K562 (cell line): ENCODE data around the gene RTBDN. TPM values are rescaled to one million over a fixed set of nuclear protein-coding genes. Genes with fewer than 3 reads are reported as not detected.
A peak's percentile ranks its signal among the peaks of the same experiment; 100 is the strongest.

Source experiments
- ATAC-seq: fragments of 200-7000 bp; cut with Tn5 transposase; 3 replicates; pipeline ENCODE4 v1.9.1; 2020; ENCODE audit warnings: moderate library complexity
- BruUV-seq: library from RNA; stranded (reverse); fragments of 400-500 nt; replicated peaks from 2 replicates; lab custom pipeline; 2021; lab: Mats Ljungman, UMichigan
- CTCF ChIA-PET: fragments of 300-600 bp; formaldehyde crosslinking; extraction: SDS; loops from one replicate; lab custom pipeline; 2021; ENCODE audit warnings: low intra/inter-chr PET ratio; lab: Yijun Ruan, JAX
- POLR2A ChIA-PET: fragments of 300-600, 350-650 bp; sonication (Branson Sonifier 250); formaldehyde crosslinking; extraction: SDS; loops from one replicate; lab custom pipeline; 2021; ENCODE audit warnings: antibody characterized with exemption, inconsistent platforms; lab: Yijun Ruan, JAX
- DNase-seq, 4 experiments: peaks; one replicate each; pipeline versions ENCODE4 v3.0.0 to v3.0.0-alpha.2; 2011 to 2018; ENCODE audit warnings: low spot score in 3 of 4, mixed read lengths in 3 of 4; ENCODE audit errors: extremely low read depth in 1 of 4
- FAIRE-seq: peaks from 2 replicates; lab custom pipeline; 2011; peaks lifted over from hg19 to GRCh38; lab: Jason Lieb, UNC
- H2AFZ ChIP-seq: 2 replicates; pipeline ENCODE4 v1.6.0; 2011; ENCODE audit warnings: low read depth, low read length, control low read depth, inconsistent platforms
- H3K27ac ChIP-seq: fragments of 200-600 bp; 3 replicates; pipeline ENCODE4 v1.8.0; 2011; ENCODE audit warnings: low read depth, mild to moderate bottlenecking, control low read depth, inconsistent platforms, low read length, moderate library complexity, mixed read lengths; ENCODE audit errors: extremely low read depth
- H3K27me3 ChIP-seq, 2 experiments: fragments of 300-600 bp in 1 of 2; 2 replicates in 1 of 2; 3 replicates in 1 of 2; pipeline versions ENCODE4 v1.6.0 to v1.8.0; 2011; ENCODE audit warnings: inconsistent platforms in 2 of 2, low read length in 2 of 2, mild to moderate bottlenecking in 1 of 2, mixed read lengths in 1 of 2, moderate library complexity in 1 of 2; ENCODE audit not compliant: control insufficient read depth in 2 of 2, insufficient read depth in 2 of 2
- H3K36me3 ChIP-seq: fragments of 300-600 bp; 3 replicates; pipeline ENCODE4 v1.8.0; 2011; ENCODE audit warnings: mild to moderate bottlenecking, low read length, inconsistent platforms; ENCODE audit not compliant: control insufficient read depth, insufficient read depth
- H3K4me1 ChIP-seq, 2 experiments: fragments of 200-600 bp in 1 of 2; replicated peaks in 1 of 2; 2 replicates in 1 of 2; 3 replicates in 1 of 2; pipeline versions ENCODE4 v1.5.1 to v1.8.0; 2011; ENCODE audit warnings: inconsistent platforms in 2 of 2, low read length in 2 of 2, mild to moderate bottlenecking in 1 of 2, mixed read lengths in 1 of 2, moderate library complexity in 1 of 2; ENCODE audit not compliant: control insufficient read depth in 2 of 2, insufficient read depth in 2 of 2
- H3K4me2 ChIP-seq: 2 replicates; pipeline ENCODE4 v1.6.1; 2011; ENCODE audit warnings: low read length, control low read depth, inconsistent platforms, mixed read lengths; ENCODE audit not compliant: insufficient read depth
- H3K4me3 ChIP-seq: fragments of 200-600 bp; sonication (generic), shearing (Covaris generic); 2 replicates; pipeline ENCODE4 v1.5.1; 2016; ENCODE audit warnings: control low read depth, inconsistent platforms
- H3K79me2 ChIP-seq: fragments of 200-600 bp; 3 replicates; pipeline ENCODE4 v1.8.0; 2011; ENCODE audit warnings: low read length, inconsistent platforms; ENCODE audit not compliant: control insufficient read depth, insufficient read depth
- H3K9ac ChIP-seq, 2 experiments: 2 replicates each; pipeline versions ENCODE4 v1.6.0 to v1.6.1; 2011; ENCODE audit warnings: low read depth in 2 of 2, low read length in 2 of 2, control low read depth in 1 of 2, inconsistent platforms in 1 of 2, mild to moderate bottlenecking in 1 of 2, mixed read lengths in 1 of 2; ENCODE audit not compliant: insufficient read depth in 1 of 2
- H3K9me1 ChIP-seq: one replicate; pipeline ENCODE4 v1.6.0; 2011; ENCODE audit warnings: inconsistent platforms, mild to moderate bottlenecking, low read length, moderate library complexity; ENCODE audit not compliant: control insufficient read depth, insufficient read depth
- H3K9me3 ChIP-seq: replicated peaks from 2 replicates; pipeline ENCODE4 v1.5.1; 2011; ENCODE audit warnings: low read depth, low read length, inconsistent platforms; ENCODE audit not compliant: control insufficient read depth, insufficient read depth
- H4K20me1 ChIP-seq: replicated peaks from 2 replicates; pipeline ENCODE4 v1.6.1; 2011; ENCODE audit warnings: low read length, inconsistent platforms, mixed read lengths; ENCODE audit not compliant: control insufficient read depth, insufficient read depth
- BRF1 ChIP-seq: IDR thresholded peaks from 3 replicates; pipeline ENCODE4 v1.6.1; 2011; ENCODE audit warnings: borderline replicate concordance, mild to moderate bottlenecking; ENCODE audit not compliant: insufficient read length; ENCODE audit errors: extremely low read depth
- CREB3L1 ChIP-seq: fragments of 450-650 bp; IDR thresholded peaks from 2 replicates; pipeline ENCODE4 v1.6.1; 2014; ENCODE audit warnings: low read depth, mild to moderate bottlenecking, moderate library complexity, borderline replicate concordance
- ELK1 ChIP-seq: sonication (generic); formaldehyde crosslinking; IDR thresholded peaks from 2 replicates; pipeline ENCODE4 v1.8.1; 2022; ENCODE audit warnings: missing genetic modification reagents
- FOXA3 ChIP-seq, 2 experiments: fragments of 450-650 bp in 1 of 2; sonication (generic) in 1 of 2; formaldehyde crosslinking; IDR thresholded peaks in 1 of 2; conservative IDR thresholded peaks in 1 of 2; 2 replicates each; pipeline versions ENCODE4 v1.4.0 to v1.8.0; 2020 to 2022; ENCODE audit warnings: mild to moderate bottlenecking in 2 of 2, missing genetic modification reagents in 1 of 2
- GTF2F1 ChIP-seq: IDR thresholded peaks from 2 replicates; pipeline ENCODE4 v1.6.1; 2011; ENCODE audit warnings: low read depth, low read length, improper control_type of control experiment
- HDGF ChIP-seq: fragments of 450-650 bp; IDR thresholded peaks from 2 replicates; pipeline ENCODE4 v1.6.1; 2016
- MCM3 ChIP-seq: fragments of 450-650 bp; IDR thresholded peaks from 2 replicates; pipeline ENCODE4 v1.6.1; 2016
- POLR2B ChIP-seq: fragments of 450-650 bp; IDR thresholded peaks from 2 replicates; pipeline ENCODE4 v1.6.1; 2018; ENCODE audit warnings: low read depth; ENCODE audit not compliant: partially characterized antibody
- PTRF ChIP-seq: fragments of 450-650 bp; IDR thresholded peaks from 2 replicates; pipeline ENCODE4 v1.6.1; 2016; ENCODE audit warnings: mild to moderate bottlenecking, missing genetic modification characterization, missing compliant biosample characterization
- RFX1 ChIP-seq: fragments of 450-650 bp; IDR thresholded peaks from 2 replicates; pipeline ENCODE4 v1.6.1; 2016; ENCODE audit warnings: mild to moderate bottlenecking, moderate library complexity
- YY1 ChIP-seq, 3 experiments: IDR thresholded peaks; 2 replicates each; pipeline ENCODE4 v1.6.1; 2011; ENCODE audit warnings: low read length in 2 of 3, mild to moderate bottlenecking in 2 of 3, moderate library complexity in 2 of 3, borderline replicate concordance in 1 of 3, control low read depth in 1 of 3, low read depth in 1 of 3; ENCODE audit not compliant: insufficient read depth in 3 of 3, insufficient replicate concordance in 2 of 3, control insufficient read depth in 1 of 3, insufficient read length in 1 of 3; ENCODE audit errors: extremely low read depth in 1 of 3
- ZNF143 ChIP-seq: sonication (generic); formaldehyde crosslinking; IDR thresholded peaks from 2 replicates; pipeline ENCODE4 v1.9.0; 2022; ENCODE audit warnings: mild to moderate bottlenecking, missing genetic modification reagents
- WGBS: fragments of 100-300 bp; shearing (Covaris generic); methylation state at CpG from one replicate; pipeline ENCODE4 v1.1.6; 2016; ENCODE audit warnings: low coverage, mixed read lengths; ENCODE audit not compliant: insufficient coverage; ENCODE audit errors: missing lambda C conversion rate; 5-methylcytosine and 5-hydroxymethylcytosine counted together
- in situ Hi-C: fragments of 300-500 bp; cut with MboI; formaldehyde crosslinking; loops from 4 replicates; pipeline ENCODE4 v1.15.0; 2018; ENCODE audit warnings: inconsistent platforms, mixed read lengths
- intact Hi-C: fragments of 100-400 bp; cut with micrococcal nuclease; formaldehyde crosslinking; loops from 2 replicates; pipeline ENCODE4 v1.14.2; 2022
- polyA plus RNA-seq, 8 experiments: library from polyadenylated mRNA; depleted of rRNA in 4 of 8; stranded (reverse) in 5 of 8; unstranded in 3 of 8; fragments of >200 nt; fragmentation: Nextera tagmentation in 2 of 8; fragmentation: Illumina TruSeq in 1 of 8; extraction: Ambion mirVana in 2 of 8; extraction: Trizol in 1 of 8; gene quantifications; 2 replicates each; pipeline versions ENCODE4 v1.2.1 to v1.2.3, GENCODE V29; 2011 to 2014; ENCODE audit warnings: inconsistent platforms in 1 of 8, missing spikeins in 1 of 8
- total RNA-seq, 7 experiments: library from RNA; depleted of rRNA in 6 of 7; stranded (reverse); fragments of >200 nt in 6 of 7; fragmentation: Illumina TruSeq in 2 of 7; extraction: Trizol in 2 of 7; gene quantifications; 2 replicates each; pipeline versions ENCODE4 v1.2.1 to v1.2.3, GENCODE V29; 2011 to 2021; ENCODE audit warnings: low replicate concordance in 1 of 7

The RTBDN gene
- total and polyA plus RNA-seq, 9 of the 15 experiments (the other 6 are each of a cell fraction or from before 2014, with no cell fraction given), result 0.20 to 2.3 (median 0.72) TPM; not detected in 1

GRCh38 chr19:12838886-12839756, 4.7 kb upstream of the RTBDN start (continued):
- TF ChIP-seq CREB3L1, result no peak

- peaks cover 12% of the 10 kb centered on the region; the same call in 1 of the 2 replicates for H4K20me1 ChIP-seq
- peak; percentile 64 for ATAC-seq
- H3K79me2 ChIP-seq, result peaks cover 20% of the 10 kb centered on the region
- peak within 1 kb of the TSS; percentile 67 for H3K27ac ChIP-seq
- peak within 1 kb of the TSS; percentile 90 for H2AFZ ChIP-seq
- peaks cover 45 to 66% of the 10 kb centered on the region in 2 experiments for H3K4me1 ChIP-seq
- WGBS, result 2% methylated on average over 19 of the region's 69 CpGs
- peak; percentile 79 to 88 (median 82) for DNase-seq
- H3K4me3 ChIP-seq, result peak within 1 kb of the TSS; percentile 74
- no peaks in the 10 kb centered on the region; a peak in 1 of 5 replicates for H3K27me3 ChIP-seq
- peaks cover 10% of the 10 kb centered on the region; the same call in 2 of the 3 replicates for H3K36me3 ChIP-seq
- no peak for FAIRE-seq
- intact Hi-C loops (loop anchor here (5.0 kb wide), 1 partner anchor 49 kb away; the partner anchor contains the start of gene KLF1), in situ Hi-C loops (no loop called here)
- H3K9me1 ChIP-seq, result no peaks in the 10 kb centered on the region
- ChIA-PET CTCF (interaction anchor here (0.6 to 0.7 kb wide), 2 partner anchors 63 to 100 kb away, joined by 3 read pairs; no protein-coding TSS in a partner anchor), POLR2A (interaction anchor here (0.5 kb wide), 1 partner anchor 12 kb away, joined by 3 read pairs; no protein-coding TSS in a partner anchor)
- BruUV-seq, result no TSS peak
- H3K4me2 ChIP-seq, result peak within 1 kb of the TSS; percentile 82
- H3K9ac ChIP-seq, result peak within 1 kb of the TSS; percentile 54 to 90
- no peaks in the 10 kb centered on the region for H3K9me3 ChIP-seq
- TF ChIP-seq ZNF143 (CRISPR knock-in tag), result no peak
- peak in 2 of 3 experiments; percentile 24 to 37 for TF ChIP-seq YY1 (IDR thresholded peaks at IDR 0.05; ENCODE audit: borderline replicate concordance in 1 of 3, control insufficient read depth in 1 of 3, extremely low read depth in 1 of 3, insufficient read depth in 3 of 3, insufficient read length in 1 of 3, insufficient replicate concordance in 2 of 3, low read depth in 1 of 3, low read length in 2 of 3)
- TF ChIP-seq GTF2F1, result no peak
- TF ChIP-seq POLR2B, result no peak
- no peak for TF ChIP-seq ELK1
- TF ChIP-seq RFX1, result no peak
- TF ChIP-seq HDGF, result no peak
- TF ChIP-seq PTRF (tag), result no peak
- TF ChIP-seq MCM3, result no peak
- no peak for TF ChIP-seq FOXA3 (CRISPR knock-in tag; conservative IDR thresholded peaks at IDR 0.05 in 1 of 2, IDR thresholded peaks at IDR 0.05 in 1 of 2)
- TF ChIP-seq BRF1, result no peak
Measured at GRCh38 chr19:12838182-12838885, 4.0 kb upstream of the RTBDN start, which contains the start of gene MAST1. Gene MAST1 (plus strand): TSS chr19:12838515. CDS start chr19:12838573, 58 bp downstream.
